Adipose tissue (tissue), 3 donors: Measurements from ENCODE around the gene CDH6. TPM values are rescaled to one million over a fixed set of nuclear protein-coding genes. Genes with fewer than 3 reads are reported as not detected.

Source experiments
- H3K27ac ChIP-seq: one replicate; pipeline ENCODE4 v1.5.1; 2013; ENCODE audit warnings: low read depth, low read length
- WGBS, 3 donors: extraction: QIAGEN DNeasy Blood & Tissue Kit; methylation state at CpG; one replicate each; pipeline ENCODE4 v1.1.7; 2013; 5-methylcytosine and 5-hydroxymethylcytosine counted together
- polyA plus RNA-seq, 3 donors: library from polyadenylated mRNA; stranded (reverse); fragments of 200-250 nt; gene quantifications; one replicate each; pipeline ENCODE4 v1.2.3, GENCODE V29; 2013
- donor health status: healthy with polysubstance abuse.
- donor health status: Bipolar disorder and iron deficiency.
- donor health status: healthy.

The CDH6 gene
- polyA plus RNA-seq, 3 donors: 0.23 to 2.2 (median 2.0) TPM

- 2 to 5% (median 3%) methylated on average over 15 of the region's 15 CpGs for WGBS, 3 donors
- H3K27ac ChIP-seq: no peak overlapping the region
Measured at GRCh38 chr5:31194468-31194813, 955 bp downstream of the CDH6 start.

- WGBS, 3 donors: 10 to 33% (median 26%) methylated on average over 5 of the region's 5 CpGs
- no peak overlapping the region for H3K27ac ChIP-seq
Measured at GRCh38 chr5:31194892-31195555, 1.5 kb downstream of the CDH6 start.

GRCh38 chr5:31196309-31196708 lies 2.8 kb downstream of the CDH6 start:
- 28 to 48% (median 31%) methylated on average over 2 of the region's 2 CpGs for WGBS, 3 donors
- no peak overlapping the region for H3K27ac ChIP-seq

GRCh38 chr5:31197183-31197582 lies 3.7 kb downstream of the CDH6 start:
- H3K27ac ChIP-seq: peak overlapping the region; percentile 2
- 22 to 45% (median 28%) methylated on average over 1 of the region's 1 CpG for WGBS, 3 donors

GRCh38 chr5:31204958-31205357 lies 11.5 kb downstream of the CDH6 start:
- 58 to 65% (median 59%) methylated on average over 1 of the region's 1 CpG for WGBS, 3 donors
- H3K27ac ChIP-seq: no peak overlapping the region

GRCh38 chr5:31208043-31208442 lies 14.6 kb downstream of the CDH6 start:
- H3K27ac ChIP-seq: no peak overlapping the region
- WGBS, 3 donors: 80 to 88% (median 87%) methylated on average over 6 of the region's 6 CpGs

- 41 to 64% (median 59%) methylated on average over 3 of the region's 3 CpGs for WGBS, 3 donors
Measured at GRCh38 chr5:31209334-31209733, 15.8 kb downstream of the CDH6 start.

GRCh38 chr5:31211098-31211497 lies 17.6 kb downstream of the CDH6 start:
- H3K27ac ChIP-seq: no peak overlapping the region

More at GRCh38 chr5:31209334-31209733, 15.8 kb downstream of the CDH6 start:
- no peak overlapping the region for H3K27ac ChIP-seq

- WGBS, 3 donors: 32 to 61% (median 54%) methylated on average over 4 of the region's 4 CpGs
- no peak overlapping the region for H3K27ac ChIP-seq
Measured at GRCh38 chr5:31213257-31213656, 19.8 kb downstream of the CDH6 start.

- WGBS, 3 donors: 22 to 33% (median 28%) methylated on average over 6 of the region's 6 CpGs
- no peak overlapping the region for H3K27ac ChIP-seq
Measured at GRCh38 chr5:31213705-31214121, 20.2 kb downstream of the CDH6 start.

- WGBS, 3 donors: 30 to 51% (median 43%) methylated on average over 3 of the region's 3 CpGs
- no peak overlapping the region for H3K27ac ChIP-seq
Measured at GRCh38 chr5:31214229-31214628, 20.7 kb downstream of the CDH6 start.

GRCh38 chr5:31215236-31215635 lies 21.8 kb downstream of the CDH6 start:
- H3K27ac ChIP-seq: no peak overlapping the region

- 92 to 97% (median 93%) methylated on average over 2 of the region's 2 CpGs for WGBS, 3 donors
- no peak overlapping the region for H3K27ac ChIP-seq
Measured at GRCh38 chr5:31217446-31217845, 24.0 kb downstream of the CDH6 start.

- H3K27ac ChIP-seq: no peak overlapping the region
- 77 to 92% (median 89%) methylated on average over 3 of the region's 3 CpGs for WGBS, 3 donors
Measured at GRCh38 chr5:31218978-31219377, 25.5 kb downstream of the CDH6 start.

- 19 to 57% (median 57%) methylated on average over 3 of the region's 3 CpGs for WGBS, 3 donors
- H3K27ac ChIP-seq: no peak overlapping the region
Measured at GRCh38 chr5:31221001-31221400, 27.5 kb downstream of the CDH6 start.

GRCh38 chr5:31225118-31225517 lies 31.6 kb downstream of the CDH6 start:
- H3K27ac ChIP-seq: no peak overlapping the region
- 84 to 88% (median 88%) methylated on average over 5 of the region's 5 CpGs for WGBS, 3 donors

GRCh38 chr5:31225613-31226012 lies 32.1 kb downstream of the CDH6 start:
- H3K27ac ChIP-seq: no peak overlapping the region
- 86 to 90% (median 88%) methylated on average over 3 of the region's 3 CpGs for WGBS, 3 donors

- 64 to 73% (median 72%) methylated on average over 5 of the region's 5 CpGs for WGBS, 3 donors
- no peak overlapping the region for H3K27ac ChIP-seq
Measured at GRCh38 chr5:31226651-31227050, 33.2 kb downstream of the CDH6 start.

- H3K27ac ChIP-seq: no peak overlapping the region
- 50 to 62% (median 58%) methylated on average over 2 of the region's 2 CpGs for WGBS, 3 donors
Measured at GRCh38 chr5:31229266-31229665, 35.8 kb downstream of the CDH6 start.

- WGBS, 3 donors: 52 to 67% (median 66%) methylated on average over 6 of the region's 6 CpGs
- H3K27ac ChIP-seq: no peak overlapping the region
Measured at GRCh38 chr5:31231177-31231838, 37.8 kb downstream of the CDH6 start.
